Measurements from ENCODE around the gene CYP51A1. TPM values are rescaled to one million over a fixed set of nuclear protein-coding genes. Genes with fewer than 3 reads are reported as not detected.
"Not testable (repeated sequence)": the region's sequence is repeated elsewhere in the genome, so short reads cannot be mapped to it uniquely, and the experiment has no call there.

Gene CYP51A1
- total RNA-seq, 1 experiment from 2014 or later, result 201 TPM

- DNase-seq, result no peak
- Histone ChIP-seq H3K4me1 (ENCODE audit: low read length) (no peaks in the 10 kb centered on the region), H3K4me2 (ENCODE audit: low read depth, low read length, poor library complexity, severe bottlenecking) (no peak overlapping the region), H4K20me1 (ENCODE audit: insufficient read depth, low read depth, low read length) (no peaks in the 10 kb centered on the region), H3K27me3 (ENCODE audit: low read length) (no peaks in the 10 kb centered on the region), H2AFZ (ENCODE audit: low read length) (no peak overlapping the region), H3K4me3 (ENCODE audit: low read length) (no peak overlapping the region), H3K27ac (ENCODE audit: low read length) (no peak overlapping the region), H3K36me3 (ENCODE audit: insufficient read depth, low read length) (no peaks in the 10 kb centered on the region), H3K79me2 (ENCODE audit: low read length) (no peaks in the 10 kb centered on the region), H3K9me2 (replicated peaks; ENCODE audit: insufficient read depth, low read length) (no peaks in the 10 kb centered on the region), H3K9ac (ENCODE audit: low read length) (no peak overlapping the region), H3K9me3 (ENCODE audit: low read length) (no peaks in the 10 kb centered on the region)
Observed at GRCh38 chr7:92155108-92155739, 20.9 kb upstream of the CYP51A1 start.

DNA sequence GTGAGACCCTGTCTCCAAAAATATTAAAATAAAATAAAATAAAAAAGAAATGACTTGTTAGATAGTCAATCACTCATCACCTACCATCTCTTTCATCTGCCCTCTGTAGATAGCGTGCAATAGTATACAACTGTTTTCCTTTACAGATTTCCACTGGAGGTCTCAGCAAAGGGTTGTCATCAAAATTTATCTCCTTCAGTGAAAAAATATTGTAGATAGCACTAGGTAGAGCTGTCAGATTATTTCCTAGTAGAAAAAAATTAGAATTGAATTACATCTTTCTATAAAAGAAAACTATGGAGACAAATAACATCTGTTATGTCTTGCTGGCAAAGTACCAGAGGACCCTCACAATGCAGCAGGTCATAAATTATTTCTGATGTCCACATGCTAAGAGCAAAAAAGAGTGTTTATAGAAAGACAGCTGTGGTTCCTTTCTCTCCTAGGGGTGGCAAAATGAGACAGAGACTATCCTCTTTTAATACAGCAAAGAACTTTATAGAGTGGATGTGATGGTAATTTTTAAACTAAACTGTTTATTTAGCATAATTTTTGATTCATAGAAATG lies 16.3 kb upstream of the CYP51A1 start:
- H3K4me2 ChIP-seq (ENCODE audit: low read depth, low read length, poor library complexity, severe bottlenecking), result no peak overlapping the region
- no peaks in the 10 kb centered on the region for H4K20me1 ChIP-seq (ENCODE audit: insufficient read depth, low read depth, low read length)
- H3K9me3 ChIP-seq (ENCODE audit: low read length), result no peaks in the 10 kb centered on the region
- H3K9ac ChIP-seq (ENCODE audit: low read length), result no peak overlapping the region
- H3K27ac ChIP-seq (ENCODE audit: low read length), result no peak overlapping the region
- no peaks in the 10 kb centered on the region for H3K79me2 ChIP-seq (ENCODE audit: low read length)
- H3K9me2 ChIP-seq (replicated peaks; ENCODE audit: insufficient read depth, low read length), result no peaks in the 10 kb centered on the region
- H3K4me1 ChIP-seq (ENCODE audit: low read length), result no peaks in the 10 kb centered on the region
- DNase-seq, result no peak
- H3K4me3 ChIP-seq (ENCODE audit: low read length), result no peak overlapping the region
- no peak overlapping the region for H2AFZ ChIP-seq (ENCODE audit: low read length)
- H3K36me3 ChIP-seq (ENCODE audit: insufficient read depth, low read length), result no peaks in the 10 kb centered on the region
- no peaks in the 10 kb centered on the region for H3K27me3 ChIP-seq (ENCODE audit: low read length)

- H3K4me1 ChIP-seq (ENCODE audit: low read length), result no peaks in the 10 kb centered on the region
- H4K20me1 ChIP-seq (ENCODE audit: insufficient read depth, low read depth, low read length), result no peaks in the 10 kb centered on the region
- H3K27me3 ChIP-seq (ENCODE audit: low read length), result no peaks in the 10 kb centered on the region
- no peak overlapping the region for H3K4me3 ChIP-seq (ENCODE audit: low read length)
- no peak overlapping the region for H3K9ac ChIP-seq (ENCODE audit: low read length)
- H3K9me3 ChIP-seq (ENCODE audit: low read length), result no peaks in the 10 kb centered on the region
- H3K36me3 ChIP-seq (ENCODE audit: insufficient read depth, low read length), result no peaks in the 10 kb centered on the region
- DNase-seq, result no peak
- no peak overlapping the region for H3K4me2 ChIP-seq (ENCODE audit: low read depth, low read length, poor library complexity, severe bottlenecking)
- no peak overlapping the region for H3K27ac ChIP-seq (ENCODE audit: low read length)
- H2AFZ ChIP-seq (ENCODE audit: low read length), result no peak overlapping the region
- H3K9me2 ChIP-seq (replicated peaks; ENCODE audit: insufficient read depth, low read length), result no peaks in the 10 kb centered on the region
- no peaks in the 10 kb centered on the region for H3K79me2 ChIP-seq (ENCODE audit: low read length)
Observed at GRCh38 chr7:92149736-92150239, 15.5 kb upstream of the CYP51A1 start.

- H3K27me3 ChIP-seq (ENCODE audit: low read length); H3K9ac ChIP-seq (ENCODE audit: low read length); H3K9me2 ChIP-seq (replicated peaks; ENCODE audit: insufficient read depth, low read length): not testable (repeated sequence)
Observed at GRCh38 chr7:92143192-92143880, 9.1 kb upstream of the CYP51A1 start.

DNA sequence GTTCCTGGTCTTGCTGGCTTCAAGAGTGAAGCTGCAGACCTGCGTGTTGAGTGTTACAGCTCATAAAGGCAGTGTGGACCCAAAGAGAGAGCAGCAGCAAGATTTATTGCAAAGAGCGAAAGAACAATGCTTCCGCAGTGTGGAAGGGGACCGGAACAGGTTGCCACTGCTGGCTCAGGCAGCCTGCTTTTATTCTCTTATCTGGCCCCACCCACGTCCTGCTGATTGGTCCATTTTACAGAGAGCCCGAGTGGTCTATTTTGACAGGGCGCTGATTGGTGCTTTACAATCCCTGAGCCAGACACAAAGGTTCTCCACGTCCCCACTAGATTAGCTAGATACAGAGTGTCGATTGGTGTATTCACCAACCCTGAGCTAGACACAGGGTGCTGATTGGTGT lies 8.5 kb upstream of the CYP51A1 start:
- H3K4me2 ChIP-seq (ENCODE audit: low read depth, low read length, poor library complexity, severe bottlenecking); H3K9me2 ChIP-seq (replicated peaks; ENCODE audit: insufficient read depth, low read length); H3K36me3 ChIP-seq (ENCODE audit: insufficient read depth, low read length); H3K9ac ChIP-seq (ENCODE audit: low read length); H3K4me3 ChIP-seq (ENCODE audit: low read length); H3K27me3 ChIP-seq (ENCODE audit: low read length); H3K79me2 ChIP-seq (ENCODE audit: low read length); H4K20me1 ChIP-seq (ENCODE audit: insufficient read depth, low read depth, low read length); H3K9me3 ChIP-seq (ENCODE audit: low read length); H2AFZ ChIP-seq (ENCODE audit: low read length); H3K27ac ChIP-seq (ENCODE audit: low read length); DNase-seq; H3K4me1 ChIP-seq (ENCODE audit: low read length): not testable (repeated sequence)

More at GRCh38 chr7:92143192-92143880, 9.1 kb upstream of the CYP51A1 start:
- H3K9me3 ChIP-seq (ENCODE audit: low read length); H3K79me2 ChIP-seq (ENCODE audit: low read length); H2AFZ ChIP-seq (ENCODE audit: low read length); H3K27ac ChIP-seq (ENCODE audit: low read length); H4K20me1 ChIP-seq (ENCODE audit: insufficient read depth, low read depth, low read length); H3K4me1 ChIP-seq (ENCODE audit: low read length); DNase-seq; H3K36me3 ChIP-seq (ENCODE audit: insufficient read depth, low read length); H3K4me2 ChIP-seq (ENCODE audit: low read depth, low read length, poor library complexity, severe bottlenecking); H3K4me3 ChIP-seq (ENCODE audit: low read length): not testable (repeated sequence)

DNA sequence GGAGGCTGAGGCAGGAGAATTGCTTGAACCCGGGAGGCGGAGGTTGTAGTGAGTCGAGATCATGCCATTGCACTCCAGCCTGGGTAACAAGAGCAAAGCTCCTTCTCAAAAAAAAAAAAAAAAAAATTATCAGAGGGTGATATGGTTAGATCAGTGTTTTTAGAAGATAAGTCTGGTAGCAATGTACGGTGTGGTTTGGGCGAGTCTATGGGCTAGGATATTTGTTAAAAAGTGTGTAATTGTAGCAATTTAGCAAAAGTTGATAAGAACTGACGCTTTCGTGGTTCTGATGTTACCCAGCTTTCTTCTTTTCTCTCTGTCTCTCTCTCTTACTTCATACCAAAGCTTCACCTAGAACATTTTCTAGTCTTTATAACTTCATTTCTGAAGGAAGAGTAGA lies 6.9 kb upstream of the CYP51A1 start:
- no peak overlapping the region for H3K4me3 ChIP-seq (ENCODE audit: low read length)
- no peaks in the 10 kb centered on the region for H3K4me1 ChIP-seq (ENCODE audit: low read length)
- H2AFZ ChIP-seq (ENCODE audit: low read length), result no peak overlapping the region
- H3K27ac ChIP-seq (ENCODE audit: low read length), result no peak overlapping the region
- DNase-seq, result no peak
- no peak overlapping the region for H3K9ac ChIP-seq (ENCODE audit: low read length)
- H3K36me3 ChIP-seq (ENCODE audit: insufficient read depth, low read length), result no peaks in the 10 kb centered on the region
- H3K27me3 ChIP-seq (ENCODE audit: low read length), result no peaks in the 10 kb centered on the region
- no peak overlapping the region for H3K4me2 ChIP-seq (ENCODE audit: low read depth, low read length, poor library complexity, severe bottlenecking)
- H3K9me2 ChIP-seq (replicated peaks; ENCODE audit: insufficient read depth, low read length), result no peaks in the 10 kb centered on the region
- no peaks in the 10 kb centered on the region for H4K20me1 ChIP-seq (ENCODE audit: insufficient read depth, low read depth, low read length)
- H3K9me3 ChIP-seq (ENCODE audit: low read length), result no peaks in the 10 kb centered on the region
- no peaks in the 10 kb centered on the region for H3K79me2 ChIP-seq (ENCODE audit: low read length)

DNA sequence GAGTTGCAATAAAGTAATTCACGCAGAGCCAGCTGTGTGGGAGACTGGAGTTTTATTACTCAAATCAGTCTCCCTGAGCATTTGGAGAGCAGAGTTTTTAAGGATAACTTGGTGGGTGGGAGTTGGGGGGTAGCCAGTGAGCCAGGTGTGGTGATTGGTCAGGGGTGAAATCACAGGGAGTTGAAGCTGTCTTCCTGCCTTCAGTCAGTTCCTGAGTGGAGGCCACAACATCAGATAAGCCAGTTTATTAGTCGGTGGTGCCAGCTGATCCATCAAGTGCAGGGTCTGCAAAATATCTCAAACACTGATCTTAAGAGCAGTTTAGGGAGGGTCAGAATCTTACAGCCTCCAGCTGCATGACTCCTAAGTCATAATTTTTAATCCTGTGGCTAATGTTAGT lies 3.3 kb upstream of the CYP51A1 start:
- Histone ChIP-seq H3K4me3 (ENCODE audit: low read length) (no peak overlapping the region), H2AFZ (ENCODE audit: low read length) (no peak overlapping the region), H3K4me2 (ENCODE audit: low read depth, low read length, poor library complexity, severe bottlenecking) (no peak overlapping the region), H3K9ac (ENCODE audit: low read length) (no peak overlapping the region), H3K27me3 (ENCODE audit: low read length) (no peaks in the 10 kb centered on the region), H3K79me2 (ENCODE audit: low read length) (peaks cover 17% of the 10 kb centered on the region), H3K27ac (ENCODE audit: low read length) (no peak overlapping the region), H3K9me2 (replicated peaks; ENCODE audit: insufficient read depth, low read length) (no peaks in the 10 kb centered on the region), H3K4me1 (ENCODE audit: low read length) (peaks cover 16% of the 10 kb centered on the region), H3K9me3 (ENCODE audit: low read length) (no peaks in the 10 kb centered on the region), H4K20me1 (ENCODE audit: insufficient read depth, low read depth, low read length) (peaks cover 12% of the 10 kb centered on the region), H3K36me3 (ENCODE audit: insufficient read depth, low read length) (no peaks in the 10 kb centered on the region)
- DNase-seq, result no peak

DNA sequence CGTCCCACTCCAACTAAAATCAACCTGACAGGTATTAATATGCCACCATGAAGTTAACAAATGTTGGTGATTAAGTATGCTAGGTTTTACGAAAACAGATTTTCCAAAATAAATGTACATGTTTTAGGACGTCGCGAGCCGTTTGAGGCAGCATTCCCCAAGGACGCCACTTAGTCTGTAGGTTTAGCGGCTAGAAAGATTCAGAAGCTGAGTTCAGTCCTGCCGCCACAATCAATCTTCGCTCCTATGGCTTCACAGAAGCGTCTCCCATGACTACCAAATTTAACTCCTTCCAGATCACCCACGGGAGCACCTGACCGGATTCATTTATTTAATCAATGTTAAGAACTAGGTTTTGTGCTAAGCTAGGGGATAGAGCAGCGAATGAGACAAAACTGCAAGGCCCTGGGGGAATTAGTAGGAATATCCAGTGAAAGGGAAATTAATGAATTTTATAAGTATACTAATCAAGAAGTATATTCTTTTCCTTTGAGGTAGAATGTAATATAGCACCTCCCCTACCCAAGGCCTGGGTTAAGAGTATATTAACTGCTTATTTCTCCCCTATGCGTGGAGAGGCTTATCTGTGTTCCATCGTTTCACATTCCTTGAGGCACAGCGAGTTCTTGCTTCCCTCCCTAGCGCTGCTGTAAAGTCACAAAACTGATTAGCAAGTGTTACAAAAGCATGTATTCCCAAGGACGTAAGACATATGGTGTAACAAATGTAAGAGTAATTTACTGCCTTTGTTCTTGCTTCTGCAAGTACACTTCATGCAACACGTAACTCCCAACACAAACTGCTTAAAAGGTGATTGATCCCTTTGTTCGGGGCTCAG lies 994 bp upstream of the CYP51A1 start:
- Histone ChIP-seq H3K27me3 (ENCODE audit: low read length) (no peaks in the 10 kb centered on the region), H3K9me2 (replicated peaks; ENCODE audit: insufficient read depth, low read length) (no peaks in the 10 kb centered on the region), H3K27ac (ENCODE audit: low read length) (peak overlapping the region; percentile 88), H3K79me2 (ENCODE audit: low read length) (peaks cover 40% of the 10 kb centered on the region), H3K9ac (ENCODE audit: low read length) (peak overlapping the region; percentile 96), H4K20me1 (ENCODE audit: insufficient read depth, low read depth, low read length) (peaks cover 25% of the 10 kb centered on the region), H2AFZ (ENCODE audit: low read length) (peak overlapping the region; percentile 73), H3K4me3 (ENCODE audit: low read length) (peak overlapping the region; percentile 99), H3K36me3 (ENCODE audit: insufficient read depth, low read length) (peaks cover 13% of the 10 kb centered on the region; the same call in 1 of the 2 replicates), H3K9me3 (ENCODE audit: low read length) (no peaks in the 10 kb centered on the region), H3K4me1 (ENCODE audit: low read length) (peaks cover 39% of the 10 kb centered on the region), H3K4me2 (ENCODE audit: low read depth, low read length, poor library complexity, severe bottlenecking) (peak overlapping the region; percentile 95)
- peak; percentile 68 for DNase-seq

Data from Karpas-422 (cell line).